ENCODE results near the gene LOXHD1. TPM values are rescaled to one million over a fixed set of nuclear protein-coding genes. Genes with fewer than 3 reads are reported as not detected.

Gene LOXHD1
- total and polyA plus RNA-seq, 10 of the 15 experiments (the other 5 are each of a cell fraction or from before 2014, with no cell fraction given), result not detected

GRCh38 chr18:46621111-46621766, 35.8 kb downstream of the LOXHD1 start:
- FAIRE-seq, result no peak
- ChIA-PET SMC1A (ENCODE audit: uncharacterized antibody, unreplicated experiment) (no interaction called here), CTCF (no interaction called here)
- no peak for TF ChIP-seq NFYB (IDR thresholded peaks at IDR 0.05; ENCODE audit: insufficient read depth, low read depth, low read length)
- TF ChIP-seq ZBTB4 (CRISPR knock-in tag; IDR thresholded peaks at IDR 0.05), result no peak
- no peak for TF ChIP-seq ZBED1 (IDR thresholded peaks at IDR 0.05; ENCODE audit: borderline replicate concordance)
- no peak for TF ChIP-seq POLR2AphosphoS5 (IDR thresholded peaks at IDR 0.05; ENCODE audit: low read length)
- no peak for TF ChIP-seq ZNF592 (IDR thresholded peaks at IDR 0.05)
- TF ChIP-seq RELB (IDR thresholded peaks at IDR 0.05; ENCODE audit: low read depth), result no peak
- no peak for TF ChIP-seq E2F8 (IDR thresholded peaks at IDR 0.05; ENCODE audit: low read depth, partially characterized antibody)
- TF ChIP-seq SPI1 (IDR thresholded peaks at IDR 0.05; ENCODE audit: borderline replicate concordance, insufficient read depth, low read depth, low read length), result no peak
- TF ChIP-seq CHD4 (IDR thresholded peaks at IDR 0.05), result no peak

More at GRCh38 chr18:46621111-46621766, 35.8 kb downstream of the LOXHD1 start:
- Histone ChIP-seq H3K4me1 (ENCODE audit: control insufficient read depth, insufficient read depth, low read length) (no peaks in the 10 kb centered on the region), H3K9ac (ENCODE audit: control insufficient read depth, insufficient read depth, low read length) (no peak overlapping the region), H3K9me3 (replicated peaks; ENCODE audit: control insufficient read depth, insufficient read depth, low read length) (no peaks in the 10 kb centered on the region), H3K4me3 (no peak overlapping the region), H3K27ac (ENCODE audit: control insufficient read depth, insufficient read depth) (no peak overlapping the region), H3K79me2 (ENCODE audit: control insufficient read depth, insufficient read depth, low read length) (no peaks in the 10 kb centered on the region), H3K27me3 (replicated peaks in 1 of 2; ENCODE audit: control insufficient read depth in 2 of 2, insufficient read depth in 2 of 2, low read length in 1 of 2) (no peaks in the 10 kb centered on the region), H4K20me1 (ENCODE audit: control insufficient read depth, insufficient read depth) (no peaks in the 10 kb centered on the region), H3K4me2 (ENCODE audit: control insufficient read depth, insufficient read depth) (no peak overlapping the region), H3K36me3 (ENCODE audit: control insufficient read depth in 2 of 2, insufficient read depth in 2 of 2, low read length in 1 of 2) (no peaks in the 10 kb centered on the region), H2AFZ (ENCODE audit: control insufficient read depth, low read depth, low read length) (no peak overlapping the region)
- WGBS (ENCODE audit: insufficient coverage, insufficient replicate concordance, low lambda C conversion rate, missing lambda C conversion rate), result 27% methylated on average over 6 of the region's 6 CpGs
- DNase-seq (ENCODE audit: low read depth, low spot score) (no peak), ATAC-seq (no peak)
- in situ Hi-C loops (cut with MboI), result no loop called here
- intact Hi-C loops (cut with micrococcal nuclease; ENCODE audit: unreplicated experiment), result no loop called here
- RAD21 ChIA-PET (ENCODE audit: unreplicated experiment), result interaction anchor here (1.2 kb wide), 1 partner anchor 37 kb away, joined by 5 read pairs; no protein-coding TSS in a partner anchor
- no TSS peak for BruUV-seq (replicated peaks)
- POLR2A ChIA-PET, result no interaction called here

All from GM12878 (cell line).